ENCODE data around the gene ARID5B. TPM values are rescaled to one million over a fixed set of nuclear protein-coding genes. Genes with fewer than 3 reads are reported as not detected.

Gene ARID5B
- total RNA-seq, 1 experiment from 2014 or later: 168 TPM

DNA sequence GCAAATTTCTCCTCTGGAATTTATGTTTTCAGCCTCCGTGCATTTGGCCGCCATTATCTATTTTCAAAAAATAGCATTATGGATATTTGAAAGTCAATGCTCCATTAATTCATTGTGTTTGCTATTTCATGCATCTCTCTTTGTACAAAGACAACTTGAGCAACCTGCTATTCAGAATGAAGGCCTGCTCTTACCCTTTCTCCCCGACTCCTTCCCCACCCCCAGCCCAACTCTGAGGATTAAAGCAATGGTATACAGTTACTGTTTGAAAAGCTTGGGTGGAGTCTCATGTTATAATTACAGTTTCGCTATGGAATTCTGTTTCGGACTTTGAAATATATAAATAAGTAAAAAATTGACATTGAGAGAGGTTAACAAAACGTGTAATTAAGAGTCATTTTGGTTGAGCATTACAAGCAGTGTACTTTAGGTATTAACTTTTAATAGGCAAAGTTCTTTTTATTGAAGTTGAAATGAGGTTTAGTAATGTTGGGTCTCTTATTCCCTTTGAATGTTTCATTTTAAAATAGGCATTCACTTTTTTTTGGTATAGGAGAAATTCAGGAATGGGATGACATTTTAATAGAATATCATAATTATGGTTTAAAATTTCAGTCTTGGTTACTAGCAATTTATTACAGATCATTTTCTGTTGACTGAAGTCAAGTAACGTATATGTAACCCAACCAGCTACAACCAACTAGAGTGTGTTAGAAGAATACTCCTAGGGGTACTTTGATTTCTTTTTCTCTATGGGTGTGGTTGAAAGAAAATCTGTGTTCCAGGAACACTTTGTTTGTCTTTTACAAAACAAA, 93.1 kb downstream of the ARID5B start:
- Mint-ChIP-seq H3K4me1 (ENCODE audit: low read depth, unreplicated experiment) (peaks cover 36% of the 10 kb centered on the region), H3K27ac (ENCODE audit: unreplicated experiment) (no peak overlapping the region), H3K27me3 (ENCODE audit: insufficient read depth, unreplicated experiment) (no peaks in the 10 kb centered on the region), H3K4me3 (ENCODE audit: unreplicated experiment) (no peak overlapping the region), H3K9me3 (ENCODE audit: unreplicated experiment) (no peaks in the 10 kb centered on the region), H3K36me3 (ENCODE audit: insufficient read depth, unreplicated experiment) (peaks cover 92% of the 10 kb centered on the region)
- Histone ChIP-seq H3K9me3 (no peaks in the 10 kb centered on the region), H3K36me3 (ENCODE audit: control insufficient read depth, insufficient read depth, low read length) (peaks cover 12% of the 10 kb centered on the region), H3K27me3 (replicated peaks; ENCODE audit: control insufficient read depth, insufficient read depth, low read length) (no peaks in the 10 kb centered on the region), H3K4me1 (peaks cover 53% of the 10 kb centered on the region), H3K4me3 (ENCODE audit: low read depth, low read length) (no peak overlapping the region)
- no peak for DNase-seq
- TF ChIP-seq, protein P1, sequence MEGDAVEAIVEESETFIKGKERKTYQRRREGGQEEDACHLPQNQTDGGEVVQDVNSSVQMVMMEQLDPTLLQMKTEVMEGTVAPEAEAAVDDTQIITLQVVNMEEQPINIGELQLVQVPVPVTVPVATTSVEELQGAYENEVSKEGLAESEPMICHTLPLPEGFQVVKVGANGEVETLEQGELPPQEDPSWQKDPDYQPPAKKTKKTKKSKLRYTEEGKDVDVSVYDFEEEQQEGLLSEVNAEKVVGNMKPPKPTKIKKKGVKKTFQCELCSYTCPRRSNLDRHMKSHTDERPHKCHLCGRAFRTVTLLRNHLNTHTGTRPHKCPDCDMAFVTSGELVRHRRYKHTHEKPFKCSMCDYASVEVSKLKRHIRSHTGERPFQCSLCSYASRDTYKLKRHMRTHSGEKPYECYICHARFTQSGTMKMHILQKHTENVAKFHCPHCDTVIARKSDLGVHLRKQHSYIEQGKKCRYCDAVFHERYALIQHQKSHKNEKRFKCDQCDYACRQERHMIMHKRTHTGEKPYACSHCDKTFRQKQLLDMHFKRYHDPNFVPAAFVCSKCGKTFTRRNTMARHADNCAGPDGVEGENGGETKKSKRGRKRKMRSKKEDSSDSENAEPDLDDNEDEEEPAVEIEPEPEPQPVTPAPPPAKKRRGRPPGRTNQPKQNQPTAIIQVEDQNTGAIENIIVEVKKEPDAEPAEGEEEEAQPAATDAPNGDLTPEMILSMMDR (IDR thresholded peaks at IDR 0.05; ENCODE audit: insufficient read depth in 1 of 2, low read depth in 1 of 2, low read length in 1 of 2, severe bottlenecking in 1 of 2, unreplicated experiment in 1 of 2): no peak
- ChIA-PET POLR2A (no interaction called here), CTCF (no interaction called here)
- BruUV-seq (replicated peaks): no TSS peak
- intact Hi-C loops (cut with micrococcal nuclease; ENCODE audit: unreplicated experiment): no loop called here

DNA sequence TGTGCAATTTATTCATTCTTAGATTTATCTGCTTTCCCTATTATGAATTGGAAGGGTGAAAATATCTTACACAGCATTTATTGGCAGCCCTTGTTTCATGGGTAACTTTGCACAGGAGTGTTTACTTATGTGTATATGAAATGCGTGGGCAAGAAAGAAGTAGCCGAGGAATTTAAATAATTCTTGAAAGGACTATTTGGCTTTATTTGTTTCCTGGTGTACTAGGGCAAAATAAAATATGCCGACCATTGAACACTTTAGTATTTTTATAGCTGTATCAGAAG, 93.7 kb downstream of the ARID5B start:
- Mint-ChIP-seq H3K36me3 (ENCODE audit: insufficient read depth, unreplicated experiment) (peaks cover 92% of the 10 kb centered on the region), H3K27me3 (ENCODE audit: insufficient read depth, unreplicated experiment) (no peaks in the 10 kb centered on the region), H3K4me1 (ENCODE audit: low read depth, unreplicated experiment) (peaks cover 31% of the 10 kb centered on the region), H3K9me3 (ENCODE audit: unreplicated experiment) (no peaks in the 10 kb centered on the region), H3K4me3 (ENCODE audit: unreplicated experiment) (no peak overlapping the region), H3K27ac (ENCODE audit: unreplicated experiment) (no peak overlapping the region)
- H3K4me1 ChIP-seq: peaks cover 48% of the 10 kb centered on the region
- DNase-seq: no peak
- H3K36me3 ChIP-seq (ENCODE audit: control insufficient read depth, insufficient read depth, low read length): peaks cover 13% of the 10 kb centered on the region; the same call in 1 of the 2 replicates
- H3K27me3 ChIP-seq (replicated peaks; ENCODE audit: control insufficient read depth, insufficient read depth, low read length): no peaks in the 10 kb centered on the region
- ChIA-PET CTCF (no interaction called here), POLR2A (no interaction called here)
- intact Hi-C loops (cut with micrococcal nuclease; ENCODE audit: unreplicated experiment): no loop called here
- no TSS peak for BruUV-seq (replicated peaks)
- no peaks in the 10 kb centered on the region for H3K9me3 ChIP-seq
- TF ChIP-seq, protein P1 (IDR thresholded peaks at IDR 0.05; ENCODE audit: insufficient read depth in 1 of 2, low read depth in 1 of 2, low read length in 1 of 2, severe bottlenecking in 1 of 2, unreplicated experiment in 1 of 2): no peak
- H3K4me3 ChIP-seq (ENCODE audit: low read depth, low read length): no peak overlapping the region

DNA sequence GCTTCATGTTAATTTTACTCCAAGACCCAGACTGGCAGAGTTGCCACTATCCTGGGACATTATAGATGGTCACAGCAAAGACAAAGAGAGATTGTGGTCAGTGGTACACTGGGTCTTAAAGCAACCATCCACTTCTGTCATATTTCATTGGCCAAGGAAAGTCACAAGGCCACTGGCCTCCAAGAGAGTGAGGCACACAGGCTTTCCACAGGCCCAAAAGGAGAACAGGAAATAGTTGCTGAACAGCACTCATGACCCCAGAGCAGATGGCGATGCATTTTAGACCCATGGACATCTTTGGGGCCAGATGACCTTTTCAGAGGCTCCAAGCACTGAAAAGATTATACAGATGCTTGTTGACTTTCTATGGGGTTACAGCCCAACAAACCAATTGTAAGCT, 97.4 kb downstream of the ARID5B start:
- CTCF ChIA-PET: no interaction called here
- Mint-ChIP-seq H3K27ac (ENCODE audit: unreplicated experiment) (peak overlapping the region; percentile 24), H3K9me3 (ENCODE audit: unreplicated experiment) (no peaks in the 10 kb centered on the region), H3K27me3 (ENCODE audit: insufficient read depth, unreplicated experiment) (no peaks in the 10 kb centered on the region), H3K4me1 (ENCODE audit: low read depth, unreplicated experiment) (peaks cover 38% of the 10 kb centered on the region), H3K4me3 (ENCODE audit: unreplicated experiment) (no peak overlapping the region), H3K36me3 (ENCODE audit: insufficient read depth, unreplicated experiment) (peaks cover 95% of the 10 kb centered on the region)
- no peak for DNase-seq
- H3K27me3 ChIP-seq (replicated peaks; ENCODE audit: control insufficient read depth, insufficient read depth, low read length): no peaks in the 10 kb centered on the region
- intact Hi-C loops (cut with micrococcal nuclease; ENCODE audit: unreplicated experiment): no loop called here
- peaks cover 29% of the 10 kb centered on the region for H3K4me1 ChIP-seq
- peaks cover 23% of the 10 kb centered on the region for H3K36me3 ChIP-seq (ENCODE audit: control insufficient read depth, insufficient read depth, low read length)
- no peak overlapping the region for H3K4me3 ChIP-seq (ENCODE audit: low read depth, low read length)
- TF ChIP-seq, protein P1 (IDR thresholded peaks at IDR 0.05; ENCODE audit: insufficient read depth in 1 of 2, low read depth in 1 of 2, low read length in 1 of 2, severe bottlenecking in 1 of 2, unreplicated experiment in 1 of 2): no peak
- no TSS peak for BruUV-seq (replicated peaks)
- H3K9me3 ChIP-seq: no peaks in the 10 kb centered on the region
- POLR2A ChIA-PET: no interaction called here

Measured in Caco-2 (cell line).